Sigmoid colon (tissue), 7 donors: ENCODE data around the gene STOX1. TPM values are rescaled to one million over a fixed set of nuclear protein-coding genes. Genes with fewer than 3 reads are reported as not detected.
"Not testable (repeated sequence)": the region's sequence is repeated elsewhere in the genome, so short reads cannot be mapped to it uniquely, and the experiment has no call there.

Experiments
- DNase-seq: peaks from one replicate; pipeline ENCODE4 v3.0.0-alpha.2; 2019
- H3K27ac ChIP-seq, 4 donors: fragments of 200-600 bp; sonication (generic); one replicate each; pipeline ENCODE4 v1.5.1; 2016 to 2019; ENCODE audit warnings: mild to moderate bottlenecking in 1 of 4
- H3K27me3 ChIP-seq, 3 donors: fragments of 200-600 bp; sonication (generic); one replicate each; pipeline ENCODE4 v1.5.1; 2019; ENCODE audit warnings: mild to moderate bottlenecking in 1 of 3
- H3K36me3 ChIP-seq, 4 donors: fragments of 200-600 bp; sonication (generic); one replicate each; pipeline ENCODE4 v1.5.1; 2016 to 2019
- H3K4me1 ChIP-seq, 4 donors: fragments of 200-600 bp; sonication (generic); one replicate each; pipeline ENCODE4 v1.5.1; 2017 to 2019
- H3K4me3 ChIP-seq, 4 donors: fragments of 200-600 bp; sonication (generic); one replicate each; pipeline ENCODE4 v1.5.1; 2017 to 2019; ENCODE audit warnings: mild to moderate bottlenecking in 2 of 4, moderate library complexity in 1 of 4
- H3K9me3 ChIP-seq, 4 donors: fragments of 200-600 bp in 3 of 4; sonication (generic) in 3 of 4; one replicate each; pipeline versions ENCODE4 v1.5.1 to v1.6.1; 2013 to 2019
- EP300 ChIP-seq, 4 donors: sonication (generic); formaldehyde crosslinking; IDR thresholded peaks; one replicate each; pipeline ENCODE4 v1.6.1; 2017; ENCODE audit warnings: antibody characterized with exemption in 4 of 4
- POLR2A ChIP-seq, 2 donors: fragments of 450-650 bp; IDR thresholded peaks; one replicate each; pipeline ENCODE4 v1.6.1; 2016; ENCODE audit warnings: antibody characterized with exemption in 2 of 2, mild to moderate bottlenecking in 2 of 2, moderate library complexity in 2 of 2
- POLR2AphosphoS5 ChIP-seq, 4 donors: sonication (generic); formaldehyde crosslinking; IDR thresholded peaks; one replicate each; pipeline ENCODE4 v1.6.1; 2017; ENCODE audit warnings: antibody characterized with exemption in 4 of 4
- WGBS, 2 donors: extraction: QIAGEN DNeasy Blood & Tissue Kit; methylation state at CpG; one replicate each; pipeline ENCODE4 v1.1.7; 2013; 5-methylcytosine and 5-hydroxymethylcytosine counted together
- intact Hi-C: fragments of 100-400 bp; cut with DNase I; formaldehyde crosslinking; loops from one replicate; pipeline ENCODE4 v1.15.1; 2023
- polyA plus RNA-seq, 3 donors: library from polyadenylated mRNA; stranded (reverse); fragments of 200-250 nt; gene quantifications; one replicate each; pipeline ENCODE4 v1.2.3, GENCODE V29; 2013
- total RNA-seq, 4 donors: library from RNA; depleted of rRNA; stranded (reverse); fragments of >200 nt; gene quantifications; one replicate each; pipeline ENCODE4 v1.1.0, GENCODE V29; 2016
- TF ChIP-seq, protein P1 (sequence below), 4 experiments: fragments of 450-650 bp in 3 of 4; fragments of 200-600 bp in 1 of 4; IDR thresholded peaks; one replicate each; pipeline ENCODE4 v1.5.1; 2016 to 2019; ENCODE audit warnings: antibody characterized with exemption in 4 of 4, mild to moderate bottlenecking in 3 of 4, moderate library complexity in 2 of 4
- donor health status: healthy with polysubstance abuse.
- donor health status: Bipolar disorder and iron deficiency.
- donor health status: healthy.

The STOX1 gene
- total and polyA plus RNA-seq, 7 donors = 0.41 to 2.9 (median 1.3) TPM; not detected in 1

- H3K4me1 ChIP-seq = peaks cover 0 to 13% (median 10%) of the 10 kb centered on the region in 4 donors
- intact Hi-C loops = loop anchor here (5.0 kb wide), 1 partner anchor 73 kb away; the partner anchor contains the start of gene DDX50
- no peak overlapping the region for H3K27ac ChIP-seq
- H3K36me3 ChIP-seq = no peaks in the 10 kb centered on the region
- no peak for TF ChIP-seq EP300 (IDR thresholded peaks at IDR 0.05)
- no peak for TF ChIP-seq POLR2A (IDR thresholded peaks at IDR 0.05)
- TF ChIP-seq, protein P1, sequence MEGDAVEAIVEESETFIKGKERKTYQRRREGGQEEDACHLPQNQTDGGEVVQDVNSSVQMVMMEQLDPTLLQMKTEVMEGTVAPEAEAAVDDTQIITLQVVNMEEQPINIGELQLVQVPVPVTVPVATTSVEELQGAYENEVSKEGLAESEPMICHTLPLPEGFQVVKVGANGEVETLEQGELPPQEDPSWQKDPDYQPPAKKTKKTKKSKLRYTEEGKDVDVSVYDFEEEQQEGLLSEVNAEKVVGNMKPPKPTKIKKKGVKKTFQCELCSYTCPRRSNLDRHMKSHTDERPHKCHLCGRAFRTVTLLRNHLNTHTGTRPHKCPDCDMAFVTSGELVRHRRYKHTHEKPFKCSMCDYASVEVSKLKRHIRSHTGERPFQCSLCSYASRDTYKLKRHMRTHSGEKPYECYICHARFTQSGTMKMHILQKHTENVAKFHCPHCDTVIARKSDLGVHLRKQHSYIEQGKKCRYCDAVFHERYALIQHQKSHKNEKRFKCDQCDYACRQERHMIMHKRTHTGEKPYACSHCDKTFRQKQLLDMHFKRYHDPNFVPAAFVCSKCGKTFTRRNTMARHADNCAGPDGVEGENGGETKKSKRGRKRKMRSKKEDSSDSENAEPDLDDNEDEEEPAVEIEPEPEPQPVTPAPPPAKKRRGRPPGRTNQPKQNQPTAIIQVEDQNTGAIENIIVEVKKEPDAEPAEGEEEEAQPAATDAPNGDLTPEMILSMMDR (IDR thresholded peaks at IDR 0.05) = no peak
- no peak for TF ChIP-seq POLR2AphosphoS5 (IDR thresholded peaks at IDR 0.05)
- 63 to 76% methylated on average over 6 of the region's 6 CpGs for WGBS, 2 donors
- DNase-seq = no peak
- no peak overlapping the region for H3K4me3 ChIP-seq
- H3K9me3 ChIP-seq = no peaks in the 10 kb centered on the region
- H3K27me3 ChIP-seq = peaks cover 0 to 3% (median 0%) of the 10 kb centered on the region in 3 donors
Measured at GRCh38 chr10:68829521-68829920, 2.2 kb downstream of the STOX1 start.

DNA sequence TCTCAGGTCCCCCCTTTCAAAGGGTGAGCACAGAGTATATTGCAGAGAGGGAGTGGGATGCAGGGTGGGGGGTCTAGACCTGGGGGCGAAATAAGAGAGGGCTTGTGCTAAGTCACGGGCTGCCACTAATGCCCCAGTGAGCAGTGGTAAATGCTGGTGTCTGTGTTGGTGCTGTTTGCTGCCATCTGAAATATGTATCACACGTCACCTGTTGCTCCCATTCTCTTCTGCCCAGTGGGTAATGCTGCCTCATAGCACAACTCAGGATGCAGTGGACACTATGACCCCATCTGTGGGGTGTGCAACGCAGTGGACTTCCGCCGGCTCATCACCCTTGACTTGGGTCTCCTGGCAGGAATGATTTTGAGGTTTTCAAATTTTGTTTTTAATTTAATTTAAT is 2.6 kb downstream of the STOX1 start:
- Histone ChIP-seq H3K27me3 (peaks cover 0 to 3% (median 0%) of the 10 kb centered on the region in 3 donors), H3K4me3 (no peak overlapping the region), H3K36me3 (no peaks in the 10 kb centered on the region), H3K4me1 (peaks cover 0 to 13% (median 10%) of the 10 kb centered on the region in 4 donors), H3K9me3 (no peaks in the 10 kb centered on the region), H3K27ac (no peak overlapping the region)
- WGBS, 2 donors = 92 to 96% methylated on average over 6 of the region's 6 CpGs
- intact Hi-C loops = loop anchor here (5.0 kb wide), 1 partner anchor 72 kb away; the partner anchor contains the start of gene DDX50
- DNase-seq = no peak
- TF ChIP-seq POLR2AphosphoS5 (IDR thresholded peaks at IDR 0.05) (no peak), EP300 (IDR thresholded peaks at IDR 0.05) (no peak), POLR2A (IDR thresholded peaks at IDR 0.05) (no peak)
- TF ChIP-seq, protein P1 (IDR thresholded peaks at IDR 0.05) = no peak

DNA sequence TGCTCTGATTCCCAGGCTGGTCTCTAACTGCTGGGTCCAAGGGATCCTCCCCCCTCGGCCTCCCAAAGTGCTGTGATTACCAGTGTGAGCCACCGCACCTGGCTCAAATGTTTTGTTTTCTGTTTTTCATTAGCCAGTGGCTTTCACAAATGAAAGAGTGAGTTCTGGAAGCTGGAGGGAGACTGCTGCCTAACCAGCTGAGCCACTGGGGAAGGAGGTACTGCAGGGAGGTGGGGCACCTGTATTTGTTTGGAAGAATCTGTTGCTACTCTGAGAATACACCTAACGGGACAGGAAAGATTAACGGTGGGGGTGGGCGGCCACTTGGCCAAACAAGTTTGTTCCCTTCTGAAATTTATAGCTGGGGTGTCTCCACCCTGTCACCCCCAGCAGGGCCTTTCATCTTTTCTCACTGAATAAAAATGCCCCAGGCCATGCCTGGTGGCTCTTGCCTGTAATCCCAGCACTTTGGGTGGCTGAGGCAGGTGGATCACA is 4.7 kb downstream of the STOX1 start:
- Histone ChIP-seq H3K36me3 (no peaks in the 10 kb centered on the region), H3K4me1 (peaks cover 0 to 7% (median 6%) of the 10 kb centered on the region in 4 donors), H3K27me3 (peaks cover 0 to 2% (median 0%) of the 10 kb centered on the region in 3 donors), H3K4me3 (no peak overlapping the region), H3K9me3 (no peaks in the 10 kb centered on the region), H3K27ac (no peak overlapping the region)
- WGBS, 2 donors = 53 to 74% methylated on average over 5 of the region's 5 CpGs
- TF ChIP-seq POLR2A (IDR thresholded peaks at IDR 0.05) = no peak
- no peak for DNase-seq
- intact Hi-C loops = no loop called here

DNA sequence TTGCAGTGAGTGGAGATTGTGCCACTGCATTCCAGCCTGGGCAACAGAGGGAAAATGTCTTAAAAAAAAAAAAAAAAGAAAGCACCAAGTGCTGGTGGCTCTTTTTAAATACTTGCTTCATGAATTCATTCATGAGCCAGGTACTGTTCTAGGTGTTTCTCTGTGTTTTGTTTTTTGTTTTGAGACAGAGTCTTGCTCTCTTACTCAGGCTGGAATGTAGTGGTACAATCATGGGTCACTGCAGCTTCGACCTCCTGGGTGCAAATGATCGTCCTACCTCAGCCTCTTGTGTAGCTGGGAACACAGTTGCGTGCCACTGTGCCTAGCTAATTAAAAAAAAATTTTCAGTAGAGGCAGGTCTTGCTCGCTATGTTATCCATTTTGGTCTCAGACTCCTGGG is 5.3 kb downstream of the STOX1 start:
- Histone ChIP-seq H3K27me3 (no peaks in the 10 kb centered on the region), H3K4me1 (peaks cover 0 to 6% (median 4%) of the 10 kb centered on the region in 4 donors), H3K4me3 (no peak overlapping the region), H3K27ac (no peak overlapping the region), H3K36me3 (no peaks in the 10 kb centered on the region), H3K9me3 (no peaks in the 10 kb centered on the region)
- TF ChIP-seq, protein P1 (IDR thresholded peaks at IDR 0.05) = no peak
- WGBS, 2 donors = 93 to 94% methylated on average over 4 of the region's 4 CpGs
- no peak for DNase-seq
- intact Hi-C loops = no loop called here

GRCh38 chr10:68837626-68838322 is 10.4 kb downstream of the STOX1 start:
- intact Hi-C loops = no loop called here
- Histone ChIP-seq H3K27me3 (no peaks in the 10 kb centered on the region), H3K27ac (no peak overlapping the region), H3K36me3 (no peaks in the 10 kb centered on the region), H3K4me1 (no peaks in the 10 kb centered on the region), H3K9me3 (no peaks in the 10 kb centered on the region), H3K4me3 (no peak overlapping the region)
- 93 to 95% methylated on average over 8 of the region's 8 CpGs for WGBS, 2 donors
- no peak for DNase-seq
- TF ChIP-seq EP300 (IDR thresholded peaks at IDR 0.05) = no peak
- TF ChIP-seq, protein P1 (IDR thresholded peaks at IDR 0.05) = no peak
- no peak for TF ChIP-seq POLR2AphosphoS5 (IDR thresholded peaks at IDR 0.05)
- no peak for TF ChIP-seq POLR2A (IDR thresholded peaks at IDR 0.05)

DNA sequence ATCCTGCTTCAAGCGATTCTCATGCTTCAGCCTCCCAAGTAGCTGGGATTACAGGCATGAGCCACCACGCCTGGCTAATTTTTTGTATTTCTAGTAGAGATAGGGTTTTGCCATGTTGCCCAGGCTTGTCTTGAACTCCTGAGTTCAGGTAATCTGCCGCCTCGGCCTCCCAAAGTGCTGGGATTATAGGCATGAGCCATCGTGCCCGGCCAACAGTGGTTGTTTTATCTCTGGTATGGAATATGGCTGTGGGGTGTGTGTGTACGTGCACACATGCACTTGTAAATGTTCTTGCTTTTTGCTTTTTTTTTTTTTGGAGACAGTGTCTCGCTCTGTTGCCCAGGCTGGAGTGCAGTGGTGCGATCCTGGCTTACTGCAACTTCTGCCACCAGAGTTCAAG is 13.3 kb downstream of the STOX1 start:
- H3K4me1 ChIP-seq, H3K36me3 ChIP-seq, intact Hi-C loops, H3K27me3 ChIP-seq, H3K9me3 ChIP-seq, H3K4me3 ChIP-seq, H3K27ac ChIP-seq, DNase-seq: not testable (repeated sequence)
- WGBS, 2 donors = 96 to 98% methylated on average over 9 of the region's 9 CpGs
